Suprapubic skin (tissue), 4 donors: ENCODE measurements around the gene TRAPPC10.

Experiments used
- EP300 ChIP-seq: sonication (generic); formaldehyde crosslinking; IDR thresholded peaks from one replicate; pipeline ENCODE4 v1.6.1; 2017; ENCODE audit warnings: antibody characterized with exemption
- POLR2A ChIP-seq, 2 donors: fragments of 450-650 bp; IDR thresholded peaks; one replicate each; pipeline ENCODE4 v1.6.1; 2017; ENCODE audit warnings: antibody characterized with exemption in 2 of 2, mild to moderate bottlenecking in 2 of 2, moderate library complexity in 2 of 2
- POLR2AphosphoS5 ChIP-seq, 3 donors: sonication (generic); formaldehyde crosslinking; IDR thresholded peaks; one replicate each; pipeline ENCODE4 v1.6.1; 2017; ENCODE audit warnings: antibody characterized with exemption in 3 of 3
- TF ChIP-seq, protein P1 (sequence below), 2 donors: fragments of 200-600 bp in 1 of 2; fragments of 450-650 bp in 1 of 2; sonication (generic) in 1 of 2; IDR thresholded peaks; one replicate each; pipeline ENCODE4 v1.5.1; 2016 to 2019; ENCODE audit warnings: antibody characterized with exemption in 2 of 2, mild to moderate bottlenecking in 1 of 2, moderate library complexity in 1 of 2

GRCh38 chr21:43995521-43996105 lies 16.5 kb upstream of the TRAPPC10 start:
- TF ChIP-seq POLR2A (IDR thresholded peaks at IDR 0.05) (no peak), EP300 (no peak), POLR2AphosphoS5 (IDR thresholded peaks at IDR 0.05) (no peak)
- TF ChIP-seq, protein P1, sequence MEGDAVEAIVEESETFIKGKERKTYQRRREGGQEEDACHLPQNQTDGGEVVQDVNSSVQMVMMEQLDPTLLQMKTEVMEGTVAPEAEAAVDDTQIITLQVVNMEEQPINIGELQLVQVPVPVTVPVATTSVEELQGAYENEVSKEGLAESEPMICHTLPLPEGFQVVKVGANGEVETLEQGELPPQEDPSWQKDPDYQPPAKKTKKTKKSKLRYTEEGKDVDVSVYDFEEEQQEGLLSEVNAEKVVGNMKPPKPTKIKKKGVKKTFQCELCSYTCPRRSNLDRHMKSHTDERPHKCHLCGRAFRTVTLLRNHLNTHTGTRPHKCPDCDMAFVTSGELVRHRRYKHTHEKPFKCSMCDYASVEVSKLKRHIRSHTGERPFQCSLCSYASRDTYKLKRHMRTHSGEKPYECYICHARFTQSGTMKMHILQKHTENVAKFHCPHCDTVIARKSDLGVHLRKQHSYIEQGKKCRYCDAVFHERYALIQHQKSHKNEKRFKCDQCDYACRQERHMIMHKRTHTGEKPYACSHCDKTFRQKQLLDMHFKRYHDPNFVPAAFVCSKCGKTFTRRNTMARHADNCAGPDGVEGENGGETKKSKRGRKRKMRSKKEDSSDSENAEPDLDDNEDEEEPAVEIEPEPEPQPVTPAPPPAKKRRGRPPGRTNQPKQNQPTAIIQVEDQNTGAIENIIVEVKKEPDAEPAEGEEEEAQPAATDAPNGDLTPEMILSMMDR (IDR thresholded peaks at IDR 0.05): no peak
